Measurements from ENCODE around the gene BLVRB. TPM values are rescaled to one million over a fixed set of nuclear protein-coding genes. Genes with fewer than 3 reads are reported as not detected.
A peak's percentile ranks its signal among the peaks of the same experiment; 100 is the strongest.

The BLVRB gene
- total and polyA plus RNA-seq, 9 of the 15 experiments (the other 6 are each of a cell fraction or from before 2014, with no cell fraction given) = 81.1 to 749 (median 331) TPM

GRCh38 chr19:40414542-40415535 is 50.7 kb downstream of the BLVRB start:
- WGBS (ENCODE audit: insufficient coverage, low coverage, missing lambda C conversion rate) = 90% methylated on average over 20 of the region's 21 CpGs
- no peak overlapping the region for H3K4me3 ChIP-seq
- no peaks in the 10 kb centered on the region for H3K9me1 ChIP-seq (ENCODE audit: control insufficient read depth, insufficient read depth, low read length)
- intact Hi-C loops (cut with micrococcal nuclease) = no loop called here
- ChIA-PET POLR2A (interaction anchor here (0.6 to 2.7 kb wide), 6 partner anchors 8 to 302 kb away, joined by 3 to 17 read pairs (median 6); partner anchors contain the start of gene ITPKC), CTCF (ENCODE audit: low intra/inter-chr PET ratio) (no interaction called here)
- H3K9me3 ChIP-seq (replicated peaks; ENCODE audit: control insufficient read depth, insufficient read depth, low read depth, low read length) = no peaks in the 10 kb centered on the region
- H2AFZ ChIP-seq (ENCODE audit: low read depth, low read length) = no peak overlapping the region
- no peaks in the 10 kb centered on the region for H4K20me1 ChIP-seq (replicated peaks; ENCODE audit: control insufficient read depth, insufficient read depth, low read length)
- in situ Hi-C loops (cut with MboI) = no loop called here
- DNase-seq (ENCODE audit: extremely low read depth in 1 of 4, low spot score in 3 of 4) (no peak), ATAC-seq (no peak), FAIRE-seq (no peak)
- TF ChIP-seq SMAD2 (IDR thresholded peaks at IDR 0.05; ENCODE audit: low read depth, low read length) = no peak
- TF ChIP-seq, protein P1, sequence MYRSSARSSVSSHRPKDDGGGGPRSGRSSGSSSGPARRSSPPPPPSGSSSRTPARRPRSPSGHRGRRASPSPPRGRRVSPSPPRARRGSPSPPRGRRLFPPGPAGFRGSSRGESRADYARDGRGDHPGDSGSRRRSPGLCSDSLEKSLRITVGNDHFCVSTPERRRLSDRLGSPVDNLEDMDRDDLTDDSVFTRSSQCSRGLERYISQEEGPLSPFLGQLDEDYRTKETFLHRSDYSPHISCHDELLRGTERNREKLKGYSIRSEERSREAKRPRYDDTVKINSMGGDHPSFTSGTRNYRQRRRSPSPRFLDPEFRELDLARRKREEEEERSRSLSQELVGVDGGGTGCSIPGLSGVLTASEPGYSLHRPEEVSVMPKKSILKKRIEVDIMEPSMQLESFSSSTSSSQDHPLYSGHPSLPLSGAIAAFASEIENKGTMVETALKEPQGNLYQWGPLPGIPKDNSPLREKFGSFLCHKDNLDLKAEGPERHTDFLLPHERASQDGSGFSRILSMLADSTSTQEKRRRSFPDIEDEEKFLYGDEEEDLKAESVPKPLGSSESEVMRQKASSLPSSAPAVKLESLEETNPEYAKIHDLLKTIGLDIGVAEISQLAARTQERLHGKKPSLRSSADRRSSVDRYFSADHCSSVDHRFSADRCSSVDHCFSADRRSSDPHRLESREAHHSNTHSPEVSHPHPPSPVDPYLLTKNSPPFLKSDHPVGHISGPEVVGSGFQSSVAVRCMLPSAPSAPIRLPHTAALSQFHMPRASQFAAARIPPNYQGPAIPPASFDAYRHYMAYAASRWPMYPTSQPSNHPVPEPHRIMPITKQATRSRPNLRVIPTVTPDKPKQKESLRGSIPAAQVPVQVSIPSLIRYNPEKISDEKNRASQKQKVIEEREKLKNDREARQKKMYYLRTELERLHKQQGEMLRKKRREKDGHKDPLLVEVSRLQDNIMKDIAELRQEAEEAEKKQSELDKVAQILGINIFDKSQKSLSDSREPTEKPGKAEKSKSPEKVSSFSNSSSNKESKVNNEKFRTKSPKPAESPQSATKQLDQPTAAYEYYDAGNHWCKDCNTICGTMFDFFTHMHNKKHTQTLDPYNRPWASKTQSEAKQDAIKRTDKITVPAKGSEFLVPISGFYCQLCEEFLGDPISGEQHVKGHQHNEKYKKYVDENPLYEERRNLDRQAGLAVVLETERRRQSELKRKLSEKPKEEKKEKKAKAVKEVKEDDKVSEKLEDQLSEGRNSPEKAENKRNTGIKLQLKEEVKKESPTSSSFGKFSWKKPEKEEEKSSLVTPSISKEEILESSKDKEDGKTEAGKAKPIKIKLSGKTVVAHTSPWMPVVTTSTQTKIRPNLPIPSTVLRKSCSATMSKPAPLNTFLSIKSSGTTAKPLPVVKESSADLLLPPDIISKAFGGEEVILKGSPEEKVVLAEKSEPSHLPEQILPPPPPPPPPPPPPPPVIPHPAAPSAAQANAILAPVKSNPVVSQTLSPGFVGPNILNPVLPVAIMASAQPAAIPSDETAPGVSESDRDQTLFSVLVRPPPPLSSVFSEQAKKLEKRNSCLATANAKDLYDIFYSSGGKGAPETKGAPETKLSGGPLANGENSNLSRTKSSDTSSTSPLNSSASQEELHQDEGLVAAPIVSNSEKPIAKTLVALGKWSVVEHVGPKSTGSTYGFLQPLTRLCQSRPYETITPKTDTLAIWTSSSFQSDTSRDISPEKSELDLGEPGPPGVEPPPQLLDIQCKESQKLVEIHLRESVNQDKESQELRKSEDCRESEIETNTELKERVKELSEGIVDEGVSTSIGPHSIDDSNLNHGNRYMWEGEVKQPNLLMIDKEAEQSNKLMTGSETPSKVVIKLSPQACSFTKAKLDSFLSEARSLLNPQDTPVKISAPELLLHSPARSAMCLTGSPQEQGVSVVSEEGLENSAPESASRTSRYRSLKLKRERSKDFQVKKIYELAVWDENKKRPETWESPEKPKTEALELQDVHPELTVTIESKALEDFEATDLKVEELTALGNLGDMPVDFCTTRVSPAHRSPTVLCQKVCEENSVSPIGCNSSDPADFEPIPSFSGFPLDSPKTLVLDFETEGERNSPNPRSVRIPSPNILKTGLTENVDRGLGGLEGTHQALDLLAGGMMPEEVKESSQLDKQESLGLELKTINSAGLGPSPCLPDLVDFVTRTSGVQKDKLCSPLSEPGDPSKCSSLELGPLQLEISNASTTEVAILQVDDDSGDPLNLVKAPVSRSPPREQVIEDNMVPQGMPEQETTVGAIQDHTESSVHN (IDR thresholded peaks at IDR 0.05; ENCODE audit: borderline replicate concordance in 1 of 2, low read depth in 1 of 2) = no peak
- peak; percentile 35; the same call in 1 of the 2 replicates for TF ChIP-seq NFIC (IDR thresholded peaks at IDR 0.05)
- no peak for TF ChIP-seq ZNF134 (CRISPR knock-in tag; conservative IDR thresholded peaks at IDR 0.05)
- TF ChIP-seq ZFP30 (CRISPR knock-in tag; IDR thresholded peaks at IDR 0.05; ENCODE audit: borderline replicate concordance) = no peak
- TF ChIP-seq CEBPG (CRISPR knock-in tag; IDR thresholded peaks at IDR 0.05) = 0 out of 2 replicates have a peak, but pooled peaks have one; percentile 36
- TF ChIP-seq CEBPG (tag; conservative IDR thresholded peaks at IDR 0.05 in 1 of 2, IDR thresholded peaks at IDR 0.05 in 1 of 2) = no peak
- no peak for TF ChIP-seq ZNF695 (CRISPR knock-in tag; IDR thresholded peaks at IDR 0.05)
- TF ChIP-seq ZNF561 (CRISPR knock-in tag; conservative IDR thresholded peaks at IDR 0.05) = no peak
- no peaks in the 10 kb centered on the region for H3K79me2 ChIP-seq (ENCODE audit: control insufficient read depth, insufficient read depth, low read length)
- H3K9ac ChIP-seq (ENCODE audit: insufficient read depth in 1 of 2, low read depth in 2 of 2, low read length in 2 of 2) = peak overlapping the region in 1 of 2 experiments; percentile 59; a peak in 1 of 4 replicates
- H3K4me1 ChIP-seq (replicated peaks in 1 of 2; ENCODE audit: control insufficient read depth in 2 of 2, insufficient read depth in 2 of 2, low read length in 2 of 2) = peaks cover 26 to 56% of the 10 kb centered on the region in 2 experiments
- H3K27ac ChIP-seq (ENCODE audit: extremely low read depth, low read depth, low read length) = no peak overlapping the region
- BruUV-seq (replicated peaks) = no TSS peak
- no peaks in the 10 kb centered on the region for H3K27me3 ChIP-seq (ENCODE audit: control insufficient read depth in 2 of 2, insufficient read depth in 2 of 2, low read length in 2 of 2)
- H3K36me3 ChIP-seq (ENCODE audit: control insufficient read depth, insufficient read depth, low read length) = no peaks in the 10 kb centered on the region
- H3K4me2 ChIP-seq (ENCODE audit: insufficient read depth, low read length) = no peak overlapping the region

All from K562 (cell line).